ENCODE results near the gene ZNF496.

DNA sequence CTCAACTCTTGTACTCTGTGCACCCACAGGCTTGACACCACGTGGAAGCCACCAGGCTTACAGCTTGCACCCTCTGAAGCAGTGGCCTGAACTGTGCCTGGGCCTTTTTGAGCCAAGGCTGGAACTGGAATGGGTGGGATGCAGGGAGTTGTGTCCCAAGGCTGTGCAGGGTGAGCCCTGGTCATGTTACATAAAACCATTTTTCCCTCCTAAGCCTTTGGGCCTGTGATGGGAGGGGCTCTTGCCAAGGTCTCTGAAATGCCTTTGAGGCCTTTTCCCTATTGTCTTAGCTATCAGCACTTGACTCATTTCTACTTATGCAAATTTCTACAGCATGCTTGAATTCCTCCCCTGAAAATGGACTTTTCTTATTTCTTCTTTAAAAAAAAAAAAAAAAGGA is 61.7 kb downstream of the ZNF496 start:
- no peak for TF ChIP-seq CTCF (IDR thresholded peaks at IDR 0.05)
- TF ChIP-seq POLR2A (IDR thresholded peaks at IDR 0.05): no peak
- TF ChIP-seq POLR2AphosphoS5 (IDR thresholded peaks at IDR 0.05): no peak
